Type B pancreatic cell (in vitro differentiated cells): Measurements from ENCODE around the gene HOXC10. TPM values are rescaled to one million over a fixed set of nuclear protein-coding genes. Genes with fewer than 3 reads are reported as not detected.

Experiments used
- DNase-seq: peaks from one replicate; pipeline ENCODE4 v3.0.0; 2021; ENCODE audit warnings: mixed read lengths; ENCODE audit not compliant: unreplicated experiment; ENCODE audit errors: extremely low spot score
- H3K27ac Mint-ChIP-seq: 2 replicates; pipeline ENCODE4 v1.8.0; 2021; ENCODE audit warnings: mild to moderate bottlenecking, mixed read lengths
- H3K27me3 Mint-ChIP-seq: 2 replicates; pipeline ENCODE4 v1.8.0; 2021; ENCODE audit warnings: mixed read lengths
- H3K36me3 Mint-ChIP-seq: 2 replicates; pipeline ENCODE4 v1.8.0; 2021; ENCODE audit warnings: mixed read lengths
- H3K4me1 Mint-ChIP-seq: one replicate; pipeline ENCODE4 v1.8.0; 2021; ENCODE audit warnings: mixed read lengths; ENCODE audit not compliant: unreplicated experiment
- H3K4me3 Mint-ChIP-seq: 2 replicates; pipeline ENCODE4 v1.8.0; 2021; ENCODE audit warnings: mild to moderate bottlenecking, mixed read lengths
- H3K9me3 Mint-ChIP-seq: 2 replicates; pipeline ENCODE4 v1.8.0; 2021; ENCODE audit warnings: mixed read lengths
- total RNA-seq: library from RNA; stranded (reverse); gene quantifications from 2 replicates; pipeline ENCODE4 v1.2.1, GENCODE V29; 2021; ENCODE audit warnings: low replicate concordance
- TF ChIP-seq, protein P1 (sequence below): fragments of 200-600 bp; sonication (generic); conservative IDR thresholded peaks from 2 replicates; pipeline ENCODE4 v1.5.0; 2021; ENCODE audit warnings: antibody characterized with exemption, mild to moderate bottlenecking

HOXC10 gene
- total RNA-seq, 1 donor from 2014 or later = not detected

GRCh38 chr12:53972722-53973235 is 12.2 kb upstream of the HOXC10 start, which contains the start of gene HOXC11:
TSS of gene HOXC11 (plus strand) at chr12:53973126. CDS start at chr12:53973242, 116 bp downstream.
- TF ChIP-seq, protein P1, sequence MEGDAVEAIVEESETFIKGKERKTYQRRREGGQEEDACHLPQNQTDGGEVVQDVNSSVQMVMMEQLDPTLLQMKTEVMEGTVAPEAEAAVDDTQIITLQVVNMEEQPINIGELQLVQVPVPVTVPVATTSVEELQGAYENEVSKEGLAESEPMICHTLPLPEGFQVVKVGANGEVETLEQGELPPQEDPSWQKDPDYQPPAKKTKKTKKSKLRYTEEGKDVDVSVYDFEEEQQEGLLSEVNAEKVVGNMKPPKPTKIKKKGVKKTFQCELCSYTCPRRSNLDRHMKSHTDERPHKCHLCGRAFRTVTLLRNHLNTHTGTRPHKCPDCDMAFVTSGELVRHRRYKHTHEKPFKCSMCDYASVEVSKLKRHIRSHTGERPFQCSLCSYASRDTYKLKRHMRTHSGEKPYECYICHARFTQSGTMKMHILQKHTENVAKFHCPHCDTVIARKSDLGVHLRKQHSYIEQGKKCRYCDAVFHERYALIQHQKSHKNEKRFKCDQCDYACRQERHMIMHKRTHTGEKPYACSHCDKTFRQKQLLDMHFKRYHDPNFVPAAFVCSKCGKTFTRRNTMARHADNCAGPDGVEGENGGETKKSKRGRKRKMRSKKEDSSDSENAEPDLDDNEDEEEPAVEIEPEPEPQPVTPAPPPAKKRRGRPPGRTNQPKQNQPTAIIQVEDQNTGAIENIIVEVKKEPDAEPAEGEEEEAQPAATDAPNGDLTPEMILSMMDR = no peak
- Mint-ChIP-seq H3K27ac (no peak within 1 kb of the TSS), H3K9me3 (no peaks in the 10 kb centered on the region), H3K36me3 (no peaks in the 10 kb centered on the region), H3K4me3 (peak within 1 kb of the TSS; percentile 67), H3K27me3 (peaks cover 96% of the 10 kb centered on the region), H3K4me1 (peaks cover 3% of the 10 kb centered on the region)
- DNase-seq = no peak

DNA sequence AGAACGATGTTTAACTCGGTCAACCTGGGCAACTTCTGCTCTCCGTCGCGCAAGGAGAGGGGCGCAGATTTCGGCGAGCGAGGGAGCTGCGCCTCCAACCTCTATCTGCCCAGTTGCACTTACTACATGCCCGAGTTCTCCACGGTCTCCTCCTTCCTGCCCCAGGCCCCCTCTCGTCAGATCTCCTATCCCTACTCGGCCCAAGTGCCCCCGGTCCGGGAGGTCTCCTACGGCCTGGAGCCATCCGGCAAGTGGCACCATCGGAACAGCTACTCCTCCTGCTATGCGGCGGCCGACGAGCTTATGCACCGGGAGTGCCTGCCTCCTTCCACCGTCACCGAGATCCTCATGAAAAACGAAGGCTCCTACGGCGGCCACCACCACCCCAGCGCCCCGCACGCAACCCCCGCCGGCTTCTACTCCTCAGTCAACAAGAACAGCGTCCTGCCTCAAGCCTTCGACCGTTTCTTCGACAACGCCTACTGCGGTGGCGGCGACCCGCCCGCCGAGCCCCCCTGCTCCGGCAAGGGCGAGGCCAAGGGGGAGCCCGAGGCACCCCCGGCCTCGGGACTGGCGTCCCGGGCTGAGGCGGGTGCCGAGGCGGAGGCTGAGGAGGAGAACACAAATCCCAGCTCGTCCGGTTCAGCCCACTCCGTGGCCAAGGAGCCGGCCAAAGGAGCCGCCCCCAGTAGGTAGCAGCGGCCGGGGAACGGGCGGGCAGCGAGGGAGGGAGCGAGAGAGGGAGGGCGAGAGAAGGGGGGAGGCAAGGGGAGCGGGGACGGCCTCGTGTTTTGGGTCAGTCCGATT is 11.5 kb upstream of the HOXC10 start:
- Mint-ChIP-seq H3K9me3 (no peaks in the 10 kb centered on the region), H3K4me1 (peaks cover 3% of the 10 kb centered on the region), H3K4me3 (peak overlapping the region; percentile 67), H3K27ac (no peak overlapping the region), H3K36me3 (no peaks in the 10 kb centered on the region), H3K27me3 (peaks cover 96% of the 10 kb centered on the region)
- TF ChIP-seq, protein P1 = no peak
- DNase-seq = no peak

GRCh38 chr12:53974084-53975063 is 10.6 kb upstream of the HOXC10 start, which contains the start of gene HOTAIR:
TSS of gene HOTAIR (minus strand) at chr12:53974954.
- TF ChIP-seq, protein P1 = no peak
- no peak for DNase-seq
- H3K9me3 Mint-ChIP-seq = no peaks in the 10 kb centered on the region
- H3K4me3 Mint-ChIP-seq = peak within 1 kb of the TSS; percentile 80
- H3K27me3 Mint-ChIP-seq = peaks cover 96% of the 10 kb centered on the region
- peaks cover 3% of the 10 kb centered on the region for H3K4me1 Mint-ChIP-seq
- H3K36me3 Mint-ChIP-seq = no peaks in the 10 kb centered on the region
- no peak within 1 kb of the TSS for H3K27ac Mint-ChIP-seq

- no peaks in the 10 kb centered on the region for H3K9me3 Mint-ChIP-seq
- H3K36me3 Mint-ChIP-seq = no peaks in the 10 kb centered on the region
- no peak overlapping the region for H3K27ac Mint-ChIP-seq
- H3K27me3 Mint-ChIP-seq = peaks cover 96% of the 10 kb centered on the region
- no peak for DNase-seq
- peaks cover 3% of the 10 kb centered on the region for H3K4me1 Mint-ChIP-seq
- TF ChIP-seq, protein P1 = no peak
- peak overlapping the region; percentile 80 for H3K4me3 Mint-ChIP-seq
Observed at GRCh38 chr12:53975064-53975471, 9.9 kb upstream of the HOXC10 start.

DNA sequence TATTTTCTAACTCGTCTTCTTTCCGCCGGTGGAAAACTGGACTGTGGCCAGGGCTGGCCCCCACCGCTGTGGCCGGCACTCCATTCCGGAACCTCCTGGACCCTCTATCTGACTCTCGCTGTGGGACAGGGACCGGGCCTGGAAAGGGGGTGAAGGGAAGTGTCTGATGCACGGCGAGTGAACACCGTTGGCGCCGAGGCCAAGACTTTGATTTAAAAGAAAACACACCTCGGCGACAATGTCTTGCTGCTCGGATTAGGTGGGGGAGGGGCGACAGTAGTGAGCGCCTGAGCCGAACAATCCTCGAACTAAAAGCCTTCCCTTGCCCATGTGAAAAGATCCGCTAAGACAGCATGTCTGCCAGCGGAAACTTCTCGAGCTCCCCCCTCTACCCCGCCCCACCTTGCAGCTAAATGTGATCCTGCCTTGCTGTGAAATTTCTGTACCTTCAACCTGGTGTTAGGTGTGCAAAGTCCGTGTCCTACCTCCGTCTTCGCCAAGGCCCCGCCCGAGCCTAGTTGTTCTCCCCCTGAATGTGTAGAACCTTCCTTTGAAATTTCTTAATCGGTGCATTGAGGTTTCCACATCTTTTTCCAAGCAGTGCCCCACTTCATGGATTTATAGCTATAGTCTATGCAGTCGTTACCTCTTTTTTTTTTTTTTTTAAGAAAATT is 9.3 kb upstream of the HOXC10 start:
- H3K27me3 Mint-ChIP-seq = peaks cover 96% of the 10 kb centered on the region
- TF ChIP-seq, protein P1 = no peak
- H3K36me3 Mint-ChIP-seq = no peaks in the 10 kb centered on the region
- H3K4me1 Mint-ChIP-seq = peaks cover 3% of the 10 kb centered on the region
- no peak for DNase-seq
- H3K4me3 Mint-ChIP-seq = peak overlapping the region; percentile 80
- no peak overlapping the region for H3K27ac Mint-ChIP-seq
- H3K9me3 Mint-ChIP-seq = no peaks in the 10 kb centered on the region
